IPS DF 4.7 (cell line): ENCODE measurements around the gene CACNA1C.

Experiments
- DNase-seq: peaks from one replicate; pipeline ENCODE4 v3.0.0-alpha.2; 2013; ENCODE audit warnings: low spot score; ENCODE audit errors: extremely low read depth

Gene CACNA1C

GRCh38 chr12:2409656-2410265, 357.0 kb downstream of the CACNA1C start:
- DNase-seq: no peak

- DNase-seq: no peak
These were observed 357.7 kb downstream of the CACNA1C start for GRCh38 chr12:2410496-2410895.

DNA sequence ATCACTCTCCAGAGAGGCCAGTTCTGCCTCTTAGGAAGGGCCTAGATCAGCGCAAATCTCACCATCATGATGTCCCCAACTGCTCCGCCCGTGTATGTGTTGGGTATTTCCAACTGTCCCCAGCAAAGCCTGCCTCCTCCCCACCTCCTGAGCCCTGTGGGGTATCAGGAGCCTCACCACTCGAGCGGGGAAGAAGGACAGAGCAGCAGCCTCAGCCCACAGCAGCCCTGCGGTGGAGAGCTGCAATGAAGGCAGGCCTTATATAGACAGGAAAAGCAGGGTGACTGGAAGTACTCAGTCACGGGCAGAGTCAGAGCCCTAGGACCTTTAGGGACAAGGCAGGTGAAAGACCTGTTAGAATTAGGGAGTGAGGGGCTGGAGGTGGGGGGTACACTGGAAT, 358.2 kb downstream of the CACNA1C start:
- no peak for DNase-seq

DNA sequence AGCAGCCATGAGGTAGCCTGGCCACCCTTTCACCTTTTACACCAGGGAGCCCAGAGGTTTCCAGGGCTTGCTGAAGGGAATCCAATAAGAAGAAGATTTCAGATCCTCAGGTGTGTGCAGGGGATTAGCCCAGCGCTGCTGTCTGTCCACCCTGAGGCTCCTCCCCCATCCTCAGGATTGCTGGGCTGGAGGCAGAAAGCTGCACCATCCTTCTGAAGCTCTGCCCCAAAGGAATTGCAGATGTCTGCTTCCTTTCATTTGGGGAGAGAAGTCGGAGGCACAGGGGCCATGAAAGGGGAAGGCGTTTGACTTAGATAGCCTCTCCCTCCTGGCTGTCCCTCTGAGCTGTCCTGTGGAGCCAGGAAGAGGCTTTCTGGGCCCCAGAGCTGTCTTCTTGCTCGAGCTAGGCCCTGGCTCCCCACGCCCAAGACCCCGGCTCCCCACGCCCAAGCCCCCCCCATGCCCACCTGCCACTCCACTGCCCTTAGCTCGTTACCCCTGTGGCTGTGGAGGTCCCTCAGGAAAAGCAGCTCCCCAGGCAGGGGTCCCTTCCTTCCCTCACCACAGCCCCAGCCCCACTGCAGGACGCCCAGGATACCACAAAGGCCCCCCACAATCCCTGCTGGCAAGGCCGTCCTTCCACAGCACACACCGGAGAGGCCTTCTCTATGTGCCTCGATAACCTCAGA, 359.0 kb downstream of the CACNA1C start:
- no peak for DNase-seq

DNA sequence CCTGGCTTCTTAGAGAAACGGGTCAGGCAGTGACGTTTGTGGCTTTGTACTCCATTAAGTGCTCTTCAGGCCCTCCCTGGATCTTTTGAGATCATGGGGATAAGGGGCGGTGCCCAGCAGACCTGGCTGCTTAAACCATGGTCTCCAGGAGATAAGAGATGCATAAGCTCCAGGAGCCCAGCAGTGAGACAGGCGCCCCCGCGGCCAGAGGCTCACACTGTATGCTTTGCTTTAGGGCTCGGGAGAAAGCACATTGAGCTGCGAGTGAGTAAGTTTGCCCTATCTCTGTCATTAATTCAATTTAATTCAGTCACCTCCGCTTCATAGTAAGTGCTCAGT, 359.5 kb downstream of the CACNA1C start:
- no peak for DNase-seq

GRCh38 chr12:2413301-2413700, 360.5 kb downstream of the CACNA1C start:
- no peak for DNase-seq

GRCh38 chr12:2413999-2414792, 361.4 kb downstream of the CACNA1C start:
- DNase-seq: no peak

DNA sequence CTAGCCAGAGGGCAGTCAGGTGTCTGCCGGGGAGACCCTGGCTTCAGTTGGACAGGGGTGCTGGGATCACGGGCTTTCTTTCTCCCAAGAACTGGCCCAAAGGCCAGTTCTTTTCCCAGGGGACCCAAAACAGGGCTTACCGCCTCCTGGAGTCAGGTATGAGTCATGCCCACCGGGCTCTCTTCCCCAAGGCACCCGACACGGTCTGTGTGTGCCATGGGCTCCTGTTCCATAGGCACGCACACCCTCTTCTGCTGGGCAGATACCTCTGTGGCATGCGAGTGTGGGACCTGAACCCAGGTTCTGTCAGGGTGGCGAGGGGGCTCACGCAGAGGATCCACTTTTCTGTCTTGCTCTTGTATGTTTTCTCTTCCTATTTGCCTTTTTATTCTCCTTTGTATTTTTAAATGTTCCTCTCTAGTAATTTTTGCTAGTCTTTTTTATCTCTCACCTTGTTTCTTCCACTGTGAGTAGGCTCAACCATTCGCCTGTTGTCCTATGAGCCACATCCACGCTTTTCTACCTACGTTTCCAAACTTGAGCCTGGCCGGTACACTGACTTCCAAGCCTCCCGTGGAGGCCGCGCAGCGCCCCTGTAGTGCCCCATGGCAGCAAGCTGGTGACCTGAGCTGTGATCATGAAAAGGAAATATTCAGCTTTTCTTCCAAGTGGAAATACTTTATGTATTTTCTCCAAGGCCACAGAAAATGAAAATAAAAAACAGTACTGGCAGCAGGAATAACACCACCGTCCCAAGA, 362.2 kb downstream of the CACNA1C start:
- DNase-seq: no peak

DNA sequence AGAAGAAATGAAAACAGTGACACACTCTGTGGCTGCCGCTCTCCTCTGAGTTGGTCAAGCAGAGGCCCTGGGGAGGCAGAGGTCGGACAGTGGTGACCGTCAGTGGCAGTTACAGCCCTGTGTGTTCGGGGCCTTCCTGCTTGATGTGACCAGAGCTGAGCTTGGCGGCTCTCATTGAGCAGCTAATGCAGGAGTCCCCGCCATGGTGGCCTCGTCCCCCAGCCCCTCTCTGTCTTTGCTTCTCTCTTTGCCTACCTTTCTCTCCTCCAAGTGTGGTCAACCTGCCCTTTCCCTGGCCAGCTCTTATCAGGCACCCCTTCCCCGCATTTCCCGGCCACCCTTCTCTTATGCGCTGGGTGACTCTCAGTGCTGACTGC, 362.8 kb downstream of the CACNA1C start:
- DNase-seq: no peak

DNA sequence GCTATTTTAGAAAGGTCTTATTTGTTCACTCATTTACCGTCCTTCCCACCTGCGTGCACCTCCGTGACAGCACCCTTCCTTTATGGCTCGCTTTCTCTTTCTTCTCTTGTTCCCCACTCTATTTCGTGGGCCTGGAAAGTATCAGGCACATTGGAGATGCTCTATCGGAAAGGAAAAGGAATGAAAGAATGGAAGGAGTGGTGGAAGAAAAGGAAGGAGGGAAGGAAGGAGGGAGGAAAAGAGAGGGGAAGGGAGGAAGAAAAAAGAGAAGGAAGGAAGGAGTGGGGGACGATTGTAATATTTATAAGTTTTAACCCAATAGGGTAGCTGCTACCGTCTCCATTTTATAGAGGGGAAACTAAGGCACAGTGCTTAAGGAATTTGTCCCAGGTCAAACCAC, 363.4 kb downstream of the CACNA1C start:
- no peak for DNase-seq

DNA sequence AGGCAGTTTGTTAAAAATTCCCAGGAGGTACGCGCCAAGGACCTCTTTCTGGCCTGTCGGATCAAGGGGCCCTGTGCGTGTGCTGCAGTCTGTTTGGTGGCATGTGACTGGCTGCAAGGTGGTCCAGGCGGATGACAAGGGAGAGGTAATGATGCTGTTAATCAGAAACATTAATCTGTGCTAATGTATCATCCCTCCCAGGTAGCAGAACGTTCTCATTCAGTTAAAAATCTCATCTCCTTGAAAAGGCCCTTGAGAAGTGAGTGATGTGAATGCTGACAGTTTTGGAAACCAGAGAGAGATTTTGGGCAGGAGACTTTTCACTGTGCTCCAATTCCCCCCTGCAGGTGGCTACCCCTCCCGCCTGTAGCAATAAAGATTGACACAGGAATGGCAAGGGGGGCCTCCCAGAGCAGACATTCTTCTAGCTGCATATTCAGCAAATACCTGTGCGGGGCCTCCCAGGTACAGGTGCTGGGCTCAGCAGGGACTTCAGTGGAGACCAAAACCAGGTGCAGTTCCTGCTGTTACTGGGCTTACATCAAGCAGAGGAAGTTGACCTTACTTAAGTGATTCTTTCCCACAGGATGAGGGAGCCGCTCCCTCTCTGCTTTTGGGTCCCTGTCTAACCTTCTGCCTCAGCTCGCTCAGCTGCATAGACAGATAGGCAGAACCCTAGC, 364.8 kb downstream of the CACNA1C start:
- DNase-seq: no peak

- DNase-seq: no peak
These were observed 365.8 kb downstream of the CACNA1C start for GRCh38 chr12:2418579-2418978.

- DNase-seq: no peak
These were observed 369.8 kb downstream of the CACNA1C start for GRCh38 chr12:2422591-2422990.

DNA sequence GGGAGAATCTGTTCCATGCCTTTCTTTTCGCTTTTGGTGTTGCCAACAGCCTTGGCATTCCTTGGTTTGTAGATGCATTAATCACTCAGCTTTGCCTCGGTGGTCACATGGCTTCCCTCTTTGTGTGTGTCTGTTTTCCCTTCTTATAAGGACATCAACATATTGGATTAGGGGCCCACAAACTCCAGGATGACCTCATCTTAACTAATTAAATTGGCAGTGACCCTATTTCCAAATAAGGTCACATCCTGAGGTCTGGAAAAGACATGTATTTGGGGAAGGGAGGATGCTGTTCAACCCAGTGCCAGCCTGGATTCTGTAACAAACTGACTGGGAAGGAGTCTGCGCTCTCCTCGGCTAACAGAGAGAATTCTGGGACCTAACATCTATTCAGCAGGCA, 376.2 kb downstream of the CACNA1C start:
- no peak for DNase-seq

DNA sequence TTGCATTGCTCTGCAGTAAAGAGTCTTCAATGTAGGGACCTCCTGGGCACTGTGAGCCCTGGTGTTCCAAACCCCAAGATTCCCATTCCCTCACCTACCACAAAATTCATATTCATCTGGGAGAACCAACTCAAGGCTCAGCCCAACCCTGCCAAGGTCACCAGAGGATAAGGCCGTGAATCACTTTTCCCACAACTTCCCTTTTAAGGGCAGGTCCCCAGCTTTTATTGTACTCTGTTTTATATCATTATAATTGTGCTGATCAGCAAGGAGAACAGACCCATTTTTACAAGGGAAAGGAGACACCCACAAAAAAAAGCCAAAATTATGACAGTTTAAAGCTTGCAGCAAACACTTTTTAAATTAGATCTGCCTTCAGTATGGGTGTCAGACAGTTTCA, 379.0 kb downstream of the CACNA1C start:
- no peak for DNase-seq

- no peak for DNase-seq
These were observed 380.1 kb downstream of the CACNA1C start for GRCh38 chr12:2432856-2433255.

DNA sequence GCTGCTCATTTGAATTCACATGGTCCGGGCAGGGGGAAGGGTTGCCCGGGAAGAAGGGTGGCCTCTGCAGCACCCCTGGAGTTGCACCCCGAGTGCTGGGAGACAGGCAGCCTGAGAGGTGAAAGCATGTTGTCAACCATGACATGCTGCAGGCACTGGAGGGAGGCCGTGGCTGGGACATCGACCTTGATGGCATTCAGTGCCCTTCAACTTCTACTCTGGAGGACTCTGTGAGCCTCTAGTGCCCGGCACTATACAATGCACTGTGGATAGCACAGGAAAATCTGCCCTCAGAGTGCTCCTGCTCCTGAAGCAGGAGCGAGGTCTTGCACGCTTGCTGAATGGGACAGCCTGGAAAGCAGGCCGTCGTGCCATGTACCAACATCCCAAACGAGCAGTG, 382.7 kb downstream of the CACNA1C start:
- no peak for DNase-seq

GRCh38 chr12:2439332-2440100, 386.7 kb downstream of the CACNA1C start:
- DNase-seq: no peak

GRCh38 chr12:2443776-2444175, 391.0 kb downstream of the CACNA1C start:
- no peak for DNase-seq

DNA sequence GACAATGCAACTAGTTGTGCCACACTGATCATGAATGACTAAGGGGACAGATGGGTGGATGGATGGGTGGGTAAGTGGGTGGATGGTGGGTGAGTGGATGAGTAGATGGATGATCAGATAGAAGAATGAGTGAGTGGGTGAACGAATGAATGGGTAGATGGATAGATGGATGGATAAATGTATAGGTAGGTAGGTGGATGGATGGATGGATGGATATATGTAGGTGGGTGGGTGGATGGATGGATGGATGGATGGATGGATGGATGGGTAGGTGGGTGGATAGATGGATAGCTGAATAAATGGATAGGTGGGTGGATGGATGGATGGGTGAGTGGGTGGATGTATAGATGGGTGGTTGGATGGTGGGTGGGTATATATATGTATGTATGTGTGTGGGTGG, 393.2 kb downstream of the CACNA1C start:
- no peak for DNase-seq

GRCh38 chr12:2447861-2448260, 395.1 kb downstream of the CACNA1C start:
- no peak for DNase-seq
